HG02571 (cell line): ENCODE measurements around the gene RSBN1.
"Not testable (repeated sequence)": the region's sequence is repeated elsewhere in the genome, so short reads cannot be mapped to it uniquely, and the experiment has no call there.

Source experiments
- ATAC-seq: cut with Tn5 transposase; IDR thresholded peaks from one replicate; pipeline ENCODE4 v1.9.1; 2021; ENCODE audit warnings: mild to moderate bottlenecking, moderate library complexity; ENCODE audit not compliant: unreplicated experiment

RSBN1 gene

GRCh38 chr1:113749402-113749801 lies 62.9 kb downstream of the RSBN1 start:
- ATAC-seq = no peak

GRCh38 chr1:113747376-113747775 lies 64.9 kb downstream of the RSBN1 start:
- no peak for ATAC-seq

- ATAC-seq = no peak
These were observed 66.9 kb downstream of the RSBN1 start for GRCh38 chr1:113745425-113745824.

- ATAC-seq = no peak
These were observed 68.2 kb downstream of the RSBN1 start for GRCh38 chr1:113744114-113744513.

- no peak for ATAC-seq
These were observed 69.8 kb downstream of the RSBN1 start for GRCh38 chr1:113742515-113742914.

- ATAC-seq = no peak
These were observed 77.8 kb downstream of the RSBN1 start for GRCh38 chr1:113734357-113735055.

- no peak for ATAC-seq
These were observed 79.5 kb downstream of the RSBN1 start for GRCh38 chr1:113732802-113733201.

GRCh38 chr1:113721010-113721409 lies 91.3 kb downstream of the RSBN1 start:
- ATAC-seq = no peak

GRCh38 chr1:113718621-113719020 lies 93.7 kb downstream of the RSBN1 start:
- not testable (repeated sequence) for ATAC-seq

GRCh38 chr1:113717506-113717905 lies 94.8 kb downstream of the RSBN1 start:
- ATAC-seq = not testable (repeated sequence)

GRCh38 chr1:113714606-113715269 lies 97.5 kb downstream of the RSBN1 start:
- no peak for ATAC-seq
